Upper lobe of left lung (tissue), 4 donors: ENCODE measurements around the gene TRIP10.

ENCODE experiments used
- POLR2A ChIP-seq, 4 donors: fragments of 450-650 bp; IDR thresholded peaks; one replicate each; pipeline ENCODE4 v1.5.1; 2016 to 2017; ENCODE audit warnings: antibody characterized with exemption in 4 of 4, mild to moderate bottlenecking in 2 of 4
- POLR2AphosphoS5 ChIP-seq, 2 donors: sonication (generic); formaldehyde crosslinking; IDR thresholded peaks; one replicate each; pipeline ENCODE4 v1.5.1; 2017; ENCODE audit warnings: antibody characterized with exemption in 2 of 2

DNA sequence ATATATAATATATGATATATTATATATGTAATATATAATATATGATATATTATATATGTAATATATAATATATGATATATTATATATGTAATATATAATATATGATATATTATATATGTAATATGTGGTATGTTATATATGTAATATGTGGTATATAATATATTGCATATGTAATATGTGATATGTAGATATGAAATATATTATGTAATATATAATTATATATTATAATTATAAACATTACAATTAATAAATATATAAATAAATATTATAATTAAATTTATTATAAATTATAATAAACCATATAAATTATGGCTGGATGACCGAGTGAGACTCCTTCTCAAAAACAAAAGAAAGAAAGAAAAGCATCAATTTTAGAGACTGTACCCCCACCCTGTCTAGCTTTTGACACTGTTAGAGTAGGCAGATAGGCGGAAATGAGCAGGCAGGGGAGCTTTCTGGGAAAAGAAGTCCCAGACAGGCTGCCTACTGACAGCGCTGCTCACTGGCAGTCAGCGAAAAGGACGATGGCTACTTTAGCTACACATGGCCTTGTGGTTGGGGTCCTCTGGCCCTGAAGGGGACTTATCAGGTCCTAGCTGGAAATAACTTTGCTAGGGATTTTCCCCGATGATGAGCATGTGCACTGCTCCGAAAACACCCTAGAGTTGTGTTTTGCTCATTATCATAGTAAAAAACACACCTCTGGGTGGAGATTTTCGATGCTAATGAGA, 38.7 kb upstream of the TRIP10 start:
- no peak for TF ChIP-seq POLR2AphosphoS5 (IDR thresholded peaks at IDR 0.05)
- TF ChIP-seq POLR2A (IDR thresholded peaks at IDR 0.05): no peak
